ENCODE results near the gene CHCHD3. TPM values are rescaled to one million over a fixed set of nuclear protein-coding genes. Genes with fewer than 3 reads are reported as not detected.

The CHCHD3 gene
- total and polyA plus RNA-seq, 9 of the 15 experiments (the other 6 are each of a cell fraction or from before 2014, with no cell fraction given), result 66.2 to 279 (median 204) TPM

DNA sequence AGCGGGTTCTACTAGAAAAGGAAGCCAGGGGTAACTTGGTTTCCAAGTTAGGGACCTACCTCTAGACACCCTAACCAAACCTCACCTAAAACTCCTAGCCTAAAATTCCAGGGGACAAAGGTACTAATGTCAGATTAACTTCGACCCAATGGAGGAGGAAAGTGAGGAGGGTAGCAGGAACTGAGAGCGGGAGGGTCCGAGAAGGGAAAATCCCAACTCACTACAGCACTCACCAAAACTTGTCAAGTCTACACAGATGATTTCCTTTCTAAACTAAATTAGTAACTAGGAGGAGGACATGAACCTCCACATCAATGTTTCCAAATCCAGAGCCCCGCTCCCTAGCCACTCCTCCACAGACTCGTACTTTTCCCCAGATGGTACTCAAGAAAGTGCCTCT lies 22.6 kb downstream of the CHCHD3 start:
- FAIRE-seq (no peak), ATAC-seq (no peak), DNase-seq (ENCODE audit: extremely low read depth in 1 of 4, low spot score in 3 of 4) (no peak)
- Histone ChIP-seq H3K4me3 (no peak overlapping the region), H4K20me1 (replicated peaks; ENCODE audit: control insufficient read depth, insufficient read depth, low read length) (peaks cover 43% of the 10 kb centered on the region; the same call in 1 of the 2 replicates), H2AFZ (ENCODE audit: low read depth, low read length) (no peak overlapping the region), H3K9me3 (replicated peaks; ENCODE audit: control insufficient read depth, insufficient read depth, low read depth, low read length) (no peaks in the 10 kb centered on the region), H3K36me3 (ENCODE audit: control insufficient read depth, insufficient read depth, low read length) (peaks cover 39% of the 10 kb centered on the region), H3K4me2 (ENCODE audit: insufficient read depth, low read length) (no peak overlapping the region), H3K9me1 (ENCODE audit: control insufficient read depth, insufficient read depth, low read length) (peaks cover 6% of the 10 kb centered on the region), H3K79me2 (ENCODE audit: control insufficient read depth, insufficient read depth, low read length) (peaks cover 91% of the 10 kb centered on the region), H3K27ac (ENCODE audit: extremely low read depth, low read depth, low read length) (peak overlapping the region; percentile 2; the same call in 1 of the 3 replicates), H3K4me1 (replicated peaks in 1 of 2; ENCODE audit: control insufficient read depth in 2 of 2, insufficient read depth in 2 of 2, low read length in 2 of 2) (0 out of 5 replicates have a peak, but pooled peaks cover 0 to 2% of the 10 kb centered on the region in 2 experiments), H3K9ac (ENCODE audit: insufficient read depth in 1 of 2, low read depth in 2 of 2, low read length in 2 of 2) (no peak overlapping the region), H3K27me3 (ENCODE audit: control insufficient read depth in 2 of 2, insufficient read depth in 2 of 2, low read length in 2 of 2) (no peaks in the 10 kb centered on the region)
- in situ Hi-C loops (cut with MboI), result no loop called here
- ChIA-PET POLR2A (interaction anchor here (0.7 to 1.3 kb wide), 3 partner anchors 9 to 15 kb away, joined by 3 to 4 read pairs (median 3); no protein-coding TSS in a partner anchor), CTCF (ENCODE audit: low intra/inter-chr PET ratio) (no interaction called here)
- no TSS peak for BruUV-seq (replicated peaks)
- intact Hi-C loops (cut with micrococcal nuclease), result no loop called here
- TF ChIP-seq KDM1A (IDR thresholded peaks at IDR 0.05) (no peak), TARDBP (IDR thresholded peaks at IDR 0.05) (no peak), PHF20 (IDR thresholded peaks at IDR 0.05; ENCODE audit: partially characterized antibody) (no peak), POLR2A (conservative IDR thresholded peaks at IDR 0.05) (no peak), NCOA1 (IDR thresholded peaks at IDR 0.05; ENCODE audit: low read depth) (no peak), STAT5B (CRISPR knock-in tag; IDR thresholded peaks at IDR 0.05) (no peak), ZNF764 (CRISPR knock-in tag; IDR thresholded peaks at IDR 0.05; ENCODE audit: low read depth) (no peak), ZSCAN32 (CRISPR knock-in tag; IDR thresholded peaks at IDR 0.05) (no peak)
- TF ChIP-seq, protein P1, sequence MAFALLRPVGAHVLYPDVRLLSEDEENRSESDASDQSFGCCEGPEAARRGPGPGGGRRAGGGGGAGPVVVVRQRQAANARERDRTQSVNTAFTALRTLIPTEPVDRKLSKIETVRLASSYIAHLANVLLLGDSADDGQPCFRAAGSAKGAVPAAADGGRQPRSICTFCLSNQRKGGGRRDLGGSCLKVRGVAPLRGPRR (CRISPR knock-in tag; IDR thresholded peaks at IDR 0.05), result no peak
- WGBS (ENCODE audit: insufficient coverage, low coverage, missing lambda C conversion rate), result 93% methylated on average over 6 of the region's 6 CpGs

Measured in K562 (cell line).